SK-N-SH treated with all-trans-retinoic acid at 6 μM for 48 hours (cell line): ENCODE data around the gene CEBPA.

Source experiments
- ATAC-seq: fragments of 200-7000 bp; cut with Tn5 transposase; 3 replicates; pipeline ENCODE4 v1.9.1; 2020; ENCODE audit warnings: mild to moderate bottlenecking, moderate library complexity
- ARNTL ChIP-seq: fragments of 450-650 bp; formaldehyde crosslinking; IDR thresholded peaks from 2 replicates; pipeline ENCODE4 v1.5.0; 2020; ENCODE audit warnings: low read depth, mild to moderate bottlenecking, moderate library complexity, borderline replicate concordance
- BACH2 ChIP-seq: fragments of 250-450 bp; sonication (Bioruptor Pico); IDR thresholded peaks from 2 replicates; pipeline ENCODE4 v1.9.0; 2021; ENCODE audit warnings: mild to moderate bottlenecking, borderline replicate concordance
- CREB5 ChIP-seq: fragments of 250-450 bp; sonication (Bioruptor Pico); IDR thresholded peaks from 2 replicates; pipeline ENCODE4 v1.5.1; 2020; ENCODE audit warnings: low read depth, mild to moderate bottlenecking, moderate library complexity
- CSDC2 ChIP-seq: fragments of 250-450 bp; sonication (Bioruptor Pico); IDR thresholded peaks from 2 replicates; pipeline ENCODE4 v1.5.0; 2020; ENCODE audit warnings: mild to moderate bottlenecking, moderate library complexity
- CSRNP3 ChIP-seq: fragments of 250-450 bp; sonication (Bioruptor Pico); IDR thresholded peaks from 2 replicates; pipeline ENCODE4 v1.5.1; 2021; ENCODE audit warnings: mild to moderate bottlenecking, moderate library complexity
- ESRRG ChIP-seq: fragments of 250-450 bp; sonication (Bioruptor Pico); IDR thresholded peaks from 2 replicates; pipeline ENCODE4 v1.6.1; 2021; ENCODE audit warnings: mild to moderate bottlenecking
- GLIS3 ChIP-seq: fragments of 250-450 bp; sonication (Bioruptor Pico); IDR thresholded peaks from 2 replicates; pipeline ENCODE4 v1.5.0; 2020; ENCODE audit warnings: mild to moderate bottlenecking, moderate library complexity
- ISL1 ChIP-seq: fragments of 250-450 bp; sonication (Bioruptor Pico); IDR thresholded peaks from 2 replicates; pipeline ENCODE4 v2.1.2; 2022; ENCODE audit warnings: mild to moderate bottlenecking, moderate library complexity
- OSR1 ChIP-seq: fragments of 250-450 bp; sonication (Bioruptor Pico); IDR thresholded peaks from 2 replicates; pipeline ENCODE4 v1.8.0; 2022; ENCODE audit warnings: moderate library complexity, mild to moderate bottlenecking, inconsistent platforms
- PATZ1 ChIP-seq: fragments of 250-450 bp; sonication (Bioruptor Pico); IDR thresholded peaks from 2 replicates; pipeline ENCODE4 v1.8.0; 2020; ENCODE audit warnings: mild to moderate bottlenecking, moderate library complexity, borderline replicate concordance
- POU6F1 ChIP-seq: fragments of 250-450 bp; sonication (Bioruptor Pico); IDR thresholded peaks from 2 replicates; pipeline ENCODE4 v1.8.0; 2021; ENCODE audit warnings: low read depth, mild to moderate bottlenecking, moderate library complexity, borderline replicate concordance
- PPARA ChIP-seq: fragments of 250-450 bp; sonication (Bioruptor Pico); IDR thresholded peaks from 2 replicates; pipeline ENCODE4 v1.5.0; 2020; ENCODE audit warnings: mild to moderate bottlenecking, borderline replicate concordance
- RARB ChIP-seq: fragments of 250-450 bp; sonication (Bioruptor Pico); IDR thresholded peaks from 2 replicates; pipeline ENCODE4 v1.8.0; 2021; ENCODE audit warnings: mild to moderate bottlenecking, moderate library complexity
- SNAI2 ChIP-seq: fragments of 250-450 bp; sonication (Bioruptor Pico); IDR thresholded peaks from 2 replicates; pipeline ENCODE4 v1.5.0; 2020; ENCODE audit warnings: mild to moderate bottlenecking, moderate library complexity
- TCF4 ChIP-seq: fragments of 250-450 bp; sonication (Bioruptor Pico); IDR thresholded peaks from 2 replicates; pipeline ENCODE4 v1.8.0; 2021; ENCODE audit warnings: mild to moderate bottlenecking, moderate library complexity, borderline replicate concordance
- TOX ChIP-seq: fragments of 250-450 bp; sonication (Bioruptor Pico); IDR thresholded peaks from 2 replicates; pipeline ENCODE4 v1.8.0; 2021; ENCODE audit warnings: mild to moderate bottlenecking, moderate library complexity, borderline replicate concordance
- ZC3H10 ChIP-seq: fragments of 250-450 bp; sonication (Bioruptor Pico); IDR thresholded peaks from 2 replicates; pipeline ENCODE4 v1.5.1; 2021; ENCODE audit warnings: mild to moderate bottlenecking, moderate library complexity
- ZFP3 ChIP-seq: fragments of 250-450 bp; sonication (Bioruptor Pico); IDR thresholded peaks from 2 replicates; pipeline ENCODE4 v1.5.0; 2020; ENCODE audit warnings: mild to moderate bottlenecking, moderate library complexity
- ZFP30 ChIP-seq: fragments of 450-650 bp; formaldehyde crosslinking; IDR thresholded peaks from 2 replicates; pipeline ENCODE4 v1.5.0; 2022; ENCODE audit warnings: mild to moderate bottlenecking, moderate library complexity
- ZNF565 ChIP-seq: fragments of 450-650 bp; formaldehyde crosslinking; conservative IDR thresholded peaks from 2 replicates; pipeline ENCODE4 v1.5.0; 2020; ENCODE audit warnings: low read depth, mild to moderate bottlenecking, moderate library complexity
- ZNF70 ChIP-seq: fragments of 450-650 bp; formaldehyde crosslinking; IDR thresholded peaks from 2 replicates; pipeline ENCODE4 v1.5.0; 2020; ENCODE audit warnings: mild to moderate bottlenecking, moderate library complexity
- ZNF8 ChIP-seq: fragments of 450-650 bp; formaldehyde crosslinking; IDR thresholded peaks from 2 replicates; pipeline ENCODE4 v1.5.0; 2020; ENCODE audit warnings: mild to moderate bottlenecking, moderate library complexity

CEBPA gene

GRCh38 chr19:33340991-33341390 is 38.7 kb upstream of the CEBPA start:
- ATAC-seq = no peak
- TF ChIP-seq ZNF70 (CRISPR knock-in tag) (no peak), ISL1 (CRISPR knock-in tag) (no peak), ZFP3 (no peak)

GRCh38 chr19:33339016-33339984 is 37.0 kb upstream of the CEBPA start:
- TF ChIP-seq ZNF70 (CRISPR knock-in tag) (no peak), TCF4 (CRISPR knock-in tag) (no peak), CSDC2 (CRISPR knock-in tag) (no peak), BACH2 (CRISPR knock-in tag) (no peak)
- ATAC-seq = no peak

- no peak for ATAC-seq
- TF ChIP-seq ZNF8 (no peak), ESRRG (no peak), TCF4 (CRISPR knock-in tag) (no peak), PPARA (CRISPR knock-in tag) (no peak), ZNF565 (no peak)
Measured at GRCh38 chr19:33335446-33335845, 33.1 kb upstream of the CEBPA start.

GRCh38 chr19:33334271-33334670 is 31.9 kb upstream of the CEBPA start:
- ATAC-seq = no peak
- TF ChIP-seq TOX (CRISPR knock-in tag) (no peak), CSRNP3 (CRISPR knock-in tag) (no peak), PPARA (CRISPR knock-in tag) (no peak), PATZ1 (CRISPR knock-in tag) (no peak), OSR1 (CRISPR knock-in tag) (no peak), CREB5 (CRISPR knock-in tag) (no peak), RARB (CRISPR knock-in tag) (no peak), CSDC2 (CRISPR knock-in tag) (no peak), BACH2 (CRISPR knock-in tag) (no peak), ZFP30 (CRISPR knock-in tag) (no peak), GLIS3 (CRISPR knock-in tag) (no peak), ZNF8 (no peak), ZC3H10 (no peak), SNAI2 (CRISPR knock-in tag) (no peak), POU6F1 (CRISPR knock-in tag) (no peak), ISL1 (CRISPR knock-in tag) (no peak), ARNTL (CRISPR knock-in tag) (no peak), ZNF565 (no peak)
